ENCODE measurements around the gene SLC13A5.

Gene SLC13A5

DNA sequence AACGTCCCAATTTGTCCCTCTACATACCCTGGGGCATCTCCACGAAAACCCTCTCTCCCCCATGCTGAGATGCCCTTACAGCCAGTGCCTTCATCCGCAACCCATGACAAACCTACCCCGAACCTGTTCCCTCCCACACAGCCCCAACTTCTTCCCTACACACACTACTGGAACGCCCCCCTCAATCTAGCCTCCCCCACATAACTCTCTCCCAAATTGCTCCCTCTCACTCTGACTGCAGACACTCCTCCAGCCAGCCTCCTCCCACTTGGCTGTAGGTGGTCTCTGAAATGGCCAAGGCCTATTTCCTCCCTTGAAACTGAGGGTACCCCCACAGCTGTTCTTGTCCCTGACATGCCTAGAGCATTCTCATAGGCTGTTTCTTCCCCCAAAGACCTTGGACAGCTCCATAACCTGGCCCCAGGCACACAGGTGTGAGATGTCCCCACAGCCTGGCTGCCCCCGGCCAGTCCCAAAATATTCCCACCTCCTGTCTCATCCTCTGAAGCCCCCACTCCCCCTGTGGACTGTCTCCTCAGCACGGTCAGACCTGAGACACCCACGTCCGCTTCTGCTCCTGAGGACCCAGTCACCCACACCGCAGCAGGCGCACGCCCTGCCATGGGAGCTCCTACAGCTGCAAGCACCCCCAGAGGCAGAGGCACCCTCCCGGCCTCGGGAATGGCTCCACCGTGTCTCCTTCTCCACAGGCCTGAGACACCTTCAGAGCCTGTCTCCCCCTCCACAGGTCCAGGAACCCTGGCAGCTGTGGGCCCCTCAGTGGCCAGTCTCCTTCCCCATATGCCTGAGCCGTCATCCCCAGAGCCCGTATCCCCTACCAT lies 76.3 kb downstream of the SLC13A5 start:
- DNase-seq, result no peak

DNA sequence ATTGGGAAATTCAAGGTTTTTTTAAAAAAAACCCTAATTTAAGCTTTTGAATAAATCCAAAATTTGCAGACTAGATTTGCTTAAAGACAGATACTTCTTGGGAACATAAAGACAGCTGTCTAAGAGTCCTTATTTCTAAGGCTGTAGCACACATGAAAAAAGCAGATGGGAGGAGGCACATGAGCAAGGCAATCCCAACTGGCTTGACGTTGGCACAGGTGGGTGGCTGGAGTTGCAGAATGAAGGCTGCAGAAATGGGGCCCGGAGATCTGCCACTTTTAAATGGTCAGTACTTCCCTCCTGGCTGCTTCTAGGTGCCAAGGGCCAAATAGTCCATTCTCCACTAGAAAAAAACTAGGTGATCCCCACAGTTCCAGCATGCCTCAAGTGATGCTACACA lies 77.1 kb downstream of the SLC13A5 start:
- no peak for DNase-seq
